Skin epidermis (tissue), 12 donors: ENCODE measurements around the gene ITGA3.
"Not testable (repeated sequence)": the region's sequence is repeated elsewhere in the genome, so short reads cannot be mapped to it uniquely, and the experiment has no call there.

Experiments used
- H3K27ac ChIP-seq, 21 experiments: fragments of 200-600 bp; sonication (generic) in 11 of 21; one replicate each; pipeline ENCODE4 v1.5.0; 2020; ENCODE audit warnings: mild to moderate bottlenecking in 3 of 21, inconsistent platforms in 2 of 21, moderate library complexity in 2 of 21
- H3K4me3 ChIP-seq, 7 experiments: fragments of 200-600 bp; sonication (generic) in 2 of 7; one replicate each; pipeline ENCODE4 v1.5.0; 2020; ENCODE audit warnings: inconsistent platforms in 2 of 7, mild to moderate bottlenecking in 2 of 7, moderate library complexity in 1 of 7

The ITGA3 gene

DNA sequence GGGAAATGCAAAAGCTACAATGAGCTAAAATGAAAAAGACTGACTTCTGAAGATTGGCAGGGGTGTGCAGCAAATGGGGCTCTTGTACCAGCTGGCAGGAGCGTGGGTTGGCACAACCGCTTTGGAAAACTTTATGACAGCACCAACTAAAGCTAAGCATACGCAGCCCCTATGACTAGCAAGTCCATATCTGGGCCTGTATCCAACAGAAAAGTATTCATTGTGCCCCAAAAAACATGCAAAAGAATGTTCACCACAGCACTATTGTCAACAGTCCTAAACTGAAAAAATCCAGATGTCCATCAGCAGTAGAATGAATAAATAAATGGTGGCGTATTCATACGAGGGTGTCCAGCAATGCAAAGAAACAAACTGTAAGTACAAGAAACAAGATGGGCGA is 22.6 kb upstream of the ITGA3 start:
- H3K27ac ChIP-seq: no peak overlapping the region
- H3K4me3 ChIP-seq: no peak overlapping the region

GRCh38 chr17:50034498-50035364 is 21.2 kb upstream of the ITGA3 start:
- H3K27ac ChIP-seq: no peak overlapping the region
- H3K4me3 ChIP-seq: no peak overlapping the region

DNA sequence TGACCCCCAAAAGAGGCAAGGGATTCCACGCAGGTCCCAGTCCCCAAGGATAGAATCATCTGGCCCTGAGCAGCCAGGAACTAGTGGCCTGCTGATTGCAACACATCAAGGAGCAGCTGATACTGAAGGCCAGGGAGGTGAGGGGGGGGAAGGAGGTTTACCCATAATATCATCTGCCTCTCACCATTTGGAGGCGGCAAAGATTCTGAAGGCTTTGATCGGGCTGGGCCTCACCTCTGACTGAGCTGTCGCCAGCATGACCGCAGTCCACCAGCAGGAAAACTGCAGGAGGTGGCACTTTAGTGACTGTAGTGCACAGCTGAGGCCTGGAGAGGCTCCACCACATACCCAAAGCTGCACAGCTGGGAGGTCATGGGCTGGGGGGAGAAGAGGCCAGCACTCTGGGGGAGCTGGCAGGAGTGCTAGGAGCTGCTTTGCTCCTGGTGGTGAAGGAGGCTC is 20.5 kb upstream of the ITGA3 start:
- no peak overlapping the region for H3K4me3 ChIP-seq
- H3K27ac ChIP-seq: no peak overlapping the region

DNA sequence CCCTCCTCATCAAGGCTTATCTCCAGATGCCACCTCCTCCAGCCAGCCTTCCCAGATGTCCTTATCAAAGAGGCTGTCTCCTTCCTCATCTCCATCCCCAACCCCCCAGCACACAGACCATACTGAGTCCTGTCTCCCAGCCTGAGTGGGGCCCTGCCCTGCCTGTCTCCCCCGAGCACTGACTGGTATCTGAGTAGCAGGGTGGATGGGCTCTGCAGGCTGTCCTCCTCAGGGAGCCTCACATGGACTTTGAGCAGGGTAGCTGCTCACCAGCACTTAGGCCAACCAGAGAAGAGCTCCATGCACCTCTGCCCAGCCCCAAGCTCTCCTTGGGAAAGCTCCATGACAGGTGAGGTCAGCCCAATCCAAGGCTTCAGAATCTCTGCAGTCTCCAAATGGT is 20.0 kb upstream of the ITGA3 start:
- H3K27ac ChIP-seq: no peak overlapping the region

GRCh38 chr17:50036455-50037261 is 19.3 kb upstream of the ITGA3 start:
- Histone ChIP-seq H3K4me3 (no peak overlapping the region), H3K27ac (peak overlapping the region in 1 of 21 experiments; percentile 51)

More for the DNA sequence above, 20.0 kb upstream of the ITGA3 start:
- H3K4me3 ChIP-seq: no peak overlapping the region

GRCh38 chr17:50037321-50038107 is 18.4 kb upstream of the ITGA3 start:
- peak overlapping the region in 2 of 21 experiments; percentile 17 to 51 for H3K27ac ChIP-seq
- no peak overlapping the region for H3K4me3 ChIP-seq

DNA sequence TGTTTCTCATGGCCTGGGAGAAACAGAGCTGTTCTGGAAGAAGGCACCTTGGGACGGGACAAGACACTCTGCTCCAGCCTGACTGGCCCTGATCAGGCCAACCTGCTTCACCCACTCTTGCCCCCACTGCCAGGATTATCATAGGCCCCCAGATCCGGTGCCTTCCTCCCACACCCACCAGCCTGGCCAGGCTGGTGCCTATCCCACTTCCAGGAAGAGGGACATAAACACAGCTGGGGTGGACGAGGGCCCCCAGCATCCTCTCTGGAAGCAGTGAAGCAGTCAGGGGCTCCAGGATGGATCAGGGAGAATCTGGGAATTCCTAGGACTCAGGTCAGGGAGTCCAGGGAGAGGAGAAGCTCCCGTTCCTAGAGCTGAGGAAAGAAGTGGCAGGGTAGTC is 16.9 kb upstream of the ITGA3 start:
- H3K27ac ChIP-seq: no peak overlapping the region

DNA sequence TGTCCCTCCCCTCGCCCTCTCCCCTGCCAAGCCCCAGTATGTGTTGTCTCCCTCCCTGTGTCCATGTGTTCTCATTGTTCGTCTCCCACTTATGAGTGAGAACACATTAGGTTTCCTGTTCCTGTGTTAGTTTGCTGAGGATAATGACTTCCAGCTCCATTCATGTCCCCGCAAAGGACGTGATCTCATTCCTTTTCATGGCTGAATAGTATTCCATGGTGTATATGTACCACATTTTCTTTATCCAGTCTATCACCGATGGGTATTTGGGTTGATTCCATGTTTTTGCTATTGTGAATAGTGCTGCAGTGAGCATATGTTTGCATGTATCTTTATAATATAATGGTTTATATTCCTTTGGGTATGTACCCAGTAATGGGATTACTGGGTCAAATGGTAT is 15.4 kb upstream of the ITGA3 start:
- not testable (repeated sequence) for H3K27ac ChIP-seq

More for the DNA sequence above, 16.9 kb upstream of the ITGA3 start:
- no peak overlapping the region for H3K4me3 ChIP-seq

GRCh38 chr17:50042211-50042610 is 13.7 kb upstream of the ITGA3 start:
- no peak overlapping the region for H3K27ac ChIP-seq

More for the DNA sequence above, 15.4 kb upstream of the ITGA3 start:
- H3K4me3 ChIP-seq: not testable (repeated sequence)

DNA sequence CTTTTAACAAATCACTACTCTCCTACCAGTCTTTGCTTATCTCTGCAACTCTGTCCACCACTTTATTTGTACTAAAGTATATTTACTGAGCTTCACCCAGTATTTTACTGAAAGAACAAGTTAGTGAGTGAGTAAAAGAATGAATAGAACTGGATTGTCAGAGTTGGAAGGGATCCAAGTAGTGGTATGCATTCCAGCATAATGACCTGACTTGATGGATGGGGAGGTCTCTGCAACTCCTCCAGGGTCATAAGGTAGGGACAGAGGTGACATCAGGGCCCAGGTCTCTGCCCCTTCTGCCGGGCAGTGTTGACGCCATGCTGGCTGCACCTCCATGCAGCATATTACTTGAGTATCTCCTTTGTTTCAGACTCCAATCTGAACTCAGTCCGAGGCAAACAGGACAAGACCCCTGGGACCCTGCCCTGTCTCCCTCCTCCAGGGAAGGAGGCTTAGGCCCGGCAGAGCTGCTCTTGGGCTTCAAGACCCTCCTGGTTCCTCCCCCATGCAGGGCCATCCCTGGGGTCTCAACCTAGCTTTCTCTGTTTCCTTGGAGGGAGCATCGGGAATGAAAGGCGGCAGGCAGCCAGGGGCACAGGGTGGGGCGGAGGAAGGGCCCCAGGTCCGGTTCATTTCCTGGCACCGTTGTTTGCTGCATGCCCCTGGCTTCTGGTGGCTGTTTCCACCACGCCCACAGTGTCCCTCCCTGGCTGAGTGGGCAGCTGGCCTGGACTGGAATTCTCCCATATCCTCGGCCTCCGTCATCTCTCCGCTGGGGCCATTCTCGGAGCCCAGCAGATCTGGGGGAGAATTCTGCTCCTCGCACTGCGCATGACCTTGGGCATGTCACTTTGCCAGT is 12.4 kb upstream of the ITGA3 start:
- peak overlapping the region in 3 of 21 experiments; percentile 27 to 45 (median 43) for H3K27ac ChIP-seq

More at GRCh38 chr17:50042211-50042610, 13.7 kb upstream of the ITGA3 start:
- no peak overlapping the region for H3K4me3 ChIP-seq

GRCh38 chr17:50044483-50044882 is 11.4 kb upstream of the ITGA3 start:
- H3K27ac ChIP-seq: no peak overlapping the region
- H3K4me3 ChIP-seq: no peak overlapping the region

More for the DNA sequence above, 12.4 kb upstream of the ITGA3 start:
- H3K4me3 ChIP-seq: no peak overlapping the region

GRCh38 chr17:50045154-50045553 is 10.8 kb upstream of the ITGA3 start:
- H3K4me3 ChIP-seq: no peak overlapping the region
- no peak overlapping the region for H3K27ac ChIP-seq

- no peak overlapping the region for H3K4me3 ChIP-seq
- H3K27ac ChIP-seq: no peak overlapping the region
Observed at GRCh38 chr17:50046179-50046578, 9.7 kb upstream of the ITGA3 start.

DNA sequence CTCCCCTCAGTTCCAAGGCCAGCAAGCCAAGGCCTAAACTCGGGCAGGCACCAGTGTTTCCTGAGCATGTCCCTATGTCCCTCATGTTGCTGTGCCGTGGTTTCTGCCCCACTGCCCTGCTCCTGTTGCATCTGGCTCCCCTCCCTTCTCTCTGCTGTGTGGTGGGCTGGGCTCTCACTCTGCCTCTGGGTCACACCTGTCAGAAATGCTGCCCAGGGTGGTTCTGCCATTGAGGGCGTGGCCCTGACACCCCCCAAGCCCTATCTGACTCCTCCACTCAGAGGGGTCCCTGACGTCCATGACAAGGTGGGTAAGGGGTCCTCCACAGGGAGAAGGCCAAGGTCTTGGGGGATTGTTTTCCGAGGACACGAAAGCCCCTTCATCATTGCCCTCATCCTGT is 9.2 kb upstream of the ITGA3 start:
- Histone ChIP-seq H3K4me3 (no peak overlapping the region), H3K27ac (peak overlapping the region in 3 of 21 experiments; percentile 4 to 75 (median 52))

GRCh38 chr17:50047083-50047482 is 8.8 kb upstream of the ITGA3 start:
- no peak overlapping the region for H3K4me3 ChIP-seq
- peak overlapping the region in 8 of 21 experiments; percentile 4 to 75 (median 42) for H3K27ac ChIP-seq

DNA sequence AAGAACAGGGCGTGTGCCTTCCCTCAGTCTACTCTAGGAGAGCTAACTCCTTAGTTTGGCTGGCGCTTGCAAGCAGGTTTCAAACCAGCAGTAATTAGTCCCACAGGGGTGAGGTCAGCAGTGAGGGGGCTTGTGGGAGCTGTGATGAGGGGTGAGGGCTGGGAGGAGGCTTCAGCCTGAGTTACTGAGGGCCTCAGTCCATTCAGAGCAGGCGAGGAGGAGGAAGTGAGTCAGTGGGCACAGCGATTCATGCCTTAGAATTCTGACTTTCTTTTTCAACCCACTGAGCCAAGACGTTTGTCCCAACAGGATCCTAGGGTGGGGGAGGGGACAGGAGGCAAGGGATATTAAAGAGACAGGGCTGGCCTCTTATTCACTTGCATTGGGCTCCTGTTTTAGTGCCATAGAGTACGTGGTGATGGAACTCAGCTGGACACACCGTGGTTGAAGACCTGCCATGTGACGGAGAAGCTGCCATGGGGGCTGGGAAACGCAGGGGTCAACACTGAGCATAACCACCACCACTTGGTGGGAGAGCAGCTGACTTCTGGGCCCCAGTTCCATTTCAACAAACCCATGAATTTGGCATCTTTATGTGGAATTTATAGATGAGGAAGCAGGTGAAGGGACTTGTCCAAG is 8.3 kb upstream of the ITGA3 start:
- H3K4me3 ChIP-seq: no peak overlapping the region
- peak overlapping the region in 8 of 21 experiments; percentile 4 to 75 (median 42) for H3K27ac ChIP-seq

DNA sequence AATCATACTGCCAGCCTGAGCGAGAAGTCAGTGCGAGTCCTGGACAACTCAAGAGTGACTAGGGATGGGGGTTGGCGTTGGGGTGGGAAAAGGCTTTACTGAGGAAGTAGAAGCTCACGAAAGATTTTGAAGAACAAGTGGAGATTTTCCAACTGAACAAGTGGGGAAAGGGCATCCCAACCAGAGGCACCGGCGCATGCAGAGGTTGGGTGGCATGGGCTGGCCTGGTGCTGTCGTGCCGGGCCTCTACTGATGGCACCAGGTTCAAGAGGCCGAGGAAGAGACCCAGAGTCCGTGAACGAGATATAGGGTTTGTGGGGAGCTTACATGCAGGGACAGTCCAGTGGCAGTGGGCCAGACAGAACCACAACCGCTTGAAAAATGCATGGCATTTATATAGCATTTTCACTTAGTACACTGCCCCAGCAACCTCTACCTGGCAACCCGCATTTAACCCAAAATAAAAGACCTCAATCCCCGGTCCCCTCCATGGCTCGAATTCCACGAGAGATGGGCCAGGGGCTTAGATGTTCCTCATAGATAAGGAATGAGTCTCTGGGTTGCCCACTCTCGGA is 7.7 kb upstream of the ITGA3 start:
- Histone ChIP-seq H3K27ac (no peak overlapping the region), H3K4me3 (no peak overlapping the region)

- no peak overlapping the region for H3K27ac ChIP-seq
- H3K4me3 ChIP-seq: no peak overlapping the region
Observed at GRCh38 chr17:50048988-50049387, 6.9 kb upstream of the ITGA3 start.
